Measurements from ENCODE around the gene CDH4. TPM values are rescaled to one million over a fixed set of nuclear protein-coding genes. Genes with fewer than 3 reads are reported as not detected.

CDH4 gene
- total and polyA plus RNA-seq, 2 of the 4 experiments (the other 2 are of a cell fraction): 1.6 to 3.5 TPM

- H2BK120ac ChIP-seq (ENCODE audit: low read depth, low read length): no peak overlapping the region
- in situ Hi-C loops (cut with MboI; ENCODE audit: low sequenced_read_pairs) (no loop called here), dilution Hi-C loops (cut with HindIII; ENCODE audit: low sequenced_read_pairs, unreplicated experiment) (no loop called here), intact Hi-C loops (cut with micrococcal nuclease) (no loop called here)
- H2AK5ac ChIP-seq (ENCODE audit: low read depth, low read length): no peak overlapping the region
- no peaks in the 10 kb centered on the region for H3K9me1 ChIP-seq (ENCODE audit: insufficient read depth, low read length)
- H2AK9ac ChIP-seq (replicated peaks; ENCODE audit: low read depth, low read length, poor library complexity): no peak overlapping the region
- no peak overlapping the region for H3K4ac ChIP-seq (ENCODE audit: low read depth, low read length)
- H3K14ac ChIP-seq (replicated peaks; ENCODE audit: low read depth, low read length): no peak overlapping the region
- H4K20me1 ChIP-seq (ENCODE audit: insufficient read depth, low read length): no peaks in the 10 kb centered on the region
- WGBS, 2 experiments (ENCODE audit: extremely low coverage in 2 of 2, insufficient read length in 1 of 2): 95% methylated on average over 9 of the region's 10 CpGs; no CpG with 5 or more reads in 1 of the 2 experiments
- DNase-seq (no peak), ATAC-seq (ENCODE audit: low read depth) (no peak)
- peaks cover 2% of the 10 kb centered on the region; the same call in 1 of the 2 replicates for H3K9me3 ChIP-seq (ENCODE audit: control insufficient read depth, insufficient read depth, low read length)
- H3K4me1 ChIP-seq (ENCODE audit: control insufficient read depth, insufficient read depth, low read length): no peaks in the 10 kb centered on the region
- H3K23ac ChIP-seq (ENCODE audit: low read depth, low read length): no peak overlapping the region
- H3K4me3 ChIP-seq (ENCODE audit: insufficient read depth, low read depth, low read length): no peak overlapping the region
- TF ChIP-seq RCOR1 (IDR thresholded peaks at IDR 0.05; ENCODE audit: insufficient replicate concordance, low read length) (no peak), CEBPB (IDR thresholded peaks at IDR 0.05; ENCODE audit: low read depth, low read length) (no peak), MAFK (IDR thresholded peaks at IDR 0.05; ENCODE audit: low read depth, low read length) (no peak), SMC3 (IDR thresholded peaks at IDR 0.05; ENCODE audit: low read depth, low read length) (no peak), CTCF (conservative IDR thresholded peaks at IDR 0.05; ENCODE audit: low read depth, low read length) (no peak)
- no peak overlapping the region for H4K8ac ChIP-seq (ENCODE audit: low read depth in 2 of 2, low read length in 2 of 2)
- H4K5ac ChIP-seq (ENCODE audit: low read depth, low read length): no peak overlapping the region
- H3K56ac ChIP-seq (ENCODE audit: extremely low read depth, insufficient read depth, low read length): no peak overlapping the region
- no peak overlapping the region for H2BK15ac ChIP-seq (ENCODE audit: low read depth, low read length)
- no TSS peak for BruUV-seq (replicated peaks)
- CTCF ChIA-PET: no interaction called here
- no peak overlapping the region for H3K27ac ChIP-seq (ENCODE audit: insufficient read depth, low read length)
- POLR2A ChIA-PET (ENCODE audit: unreplicated experiment): no interaction called here
- no peaks in the 10 kb centered on the region for H3K79me1 ChIP-seq (ENCODE audit: low read depth in 1 of 2, low read length in 2 of 2)
- H3K18ac ChIP-seq (ENCODE audit: low read depth, low read length): no peak overlapping the region
- H3K36me3 ChIP-seq (ENCODE audit: control insufficient read depth, insufficient read depth, low read length): no peaks in the 10 kb centered on the region
- no peak overlapping the region for H3K9ac ChIP-seq (ENCODE audit: low read depth, low read length)
- H2BK5ac ChIP-seq (ENCODE audit: low read depth, low read length, poor library complexity, severe bottlenecking): no peak overlapping the region
- no peak overlapping the region for H3K4me2 ChIP-seq (ENCODE audit: low read depth, low read length)
- no peak overlapping the region for H2AFZ ChIP-seq (replicated peaks; ENCODE audit: low read length, poor library complexity)
- H2BK20ac ChIP-seq (ENCODE audit: low read depth, low read length): no peak overlapping the region
- H4K91ac ChIP-seq (ENCODE audit: insufficient read depth, low read depth, low read length): no peak overlapping the region
- no peaks in the 10 kb centered on the region for H3K27me3 ChIP-seq (ENCODE audit: control insufficient read depth, insufficient read depth, low read length)
Observed at GRCh38 chr20:61619751-61620150, 367.7 kb downstream of the CDH4 start.

Measured in IMR-90 (cell line).